Spleen (tissue), 7 donors: ENCODE data around the gene DOCK9.

Experiments
- CTCF ChIP-seq, 11 experiments: fragments of 200-600 bp in 7 of 11; fragments of 450-650 bp in 4 of 11; sonication (generic) in 4 of 11; IDR thresholded peaks in 8 of 11; conservative IDR thresholded peaks in 3 of 11; 1 replicate in 7 of 11; 2 replicates in 4 of 11; pipeline versions ENCODE4 v1.4.0 to v1.8.0; 2016 to 2021; ENCODE audit warnings: antibody characterized with exemption in 11 of 11, inconsistent platforms in 4 of 11, mild to moderate bottlenecking in 1 of 11
- POLR2A ChIP-seq, 3 donors: fragments of 450-650 bp; IDR thresholded peaks; one replicate each; pipeline ENCODE4 v1.5.1; 2017; ENCODE audit warnings: antibody characterized with exemption in 3 of 3, mild to moderate bottlenecking in 1 of 3
- donor health status: DM: no; HTN: no; CAD: no; lungs with moderate emphysema.
- donor health status: DM: no; HTN: no; CAD: no.
- donor health status: DM: no; HTN: no; CAD: no.

- no peak for TF ChIP-seq CTCF (IDR thresholded peaks at IDR 0.05 in 8 of 11, conservative IDR thresholded peaks at IDR 0.05 in 3 of 11)
- no peak for TF ChIP-seq POLR2A (IDR thresholded peaks at IDR 0.05)
Observed at GRCh38 chr13:98774776-98775175, 203.1 kb downstream of the DOCK9 start.
